Gastrocnemius medialis (tissue), 4 donors: ENCODE results near the gene TCF7L2.

Experiments
- POLR2A ChIP-seq, 2 donors: fragments of 450-650 bp; IDR thresholded peaks; one replicate each; pipeline ENCODE4 v1.6.1; 2017; ENCODE audit warnings: antibody characterized with exemption in 2 of 2, mild to moderate bottlenecking in 2 of 2, moderate library complexity in 2 of 2
- TF ChIP-seq, protein P1 (sequence below), 5 experiments: fragments of 450-650 bp in 3 of 5; fragments of 200-600 bp in 2 of 5; sonication (generic) in 2 of 5; IDR thresholded peaks in 4 of 5; conservative IDR thresholded peaks in 1 of 5; 1 replicate in 4 of 5; 2 replicates in 1 of 5; pipeline ENCODE4 v1.5.1; 2016 to 2019; ENCODE audit warnings: antibody characterized with exemption in 5 of 5, mild to moderate bottlenecking in 3 of 5, moderate library complexity in 3 of 5

DNA sequence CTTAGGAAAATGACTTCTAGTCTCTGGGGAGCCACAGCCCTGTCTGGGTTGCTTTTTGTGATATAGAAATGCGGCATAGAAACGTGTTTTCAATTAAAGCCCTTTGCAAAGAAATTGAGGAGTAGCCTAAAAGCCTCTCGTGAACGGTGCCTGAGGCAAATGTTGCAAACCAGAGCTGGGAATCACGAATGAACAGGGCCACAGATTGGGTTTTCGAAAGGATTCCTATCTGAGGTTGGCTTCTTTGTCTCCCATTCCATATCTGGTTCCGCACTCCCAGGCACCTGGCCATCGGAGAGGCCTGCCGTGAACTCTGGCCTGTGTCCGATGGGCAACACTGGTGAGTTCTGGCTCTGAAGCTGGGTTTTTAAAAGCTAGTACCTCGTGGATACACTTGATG lies 221.6 kb downstream of the TCF7L2 start:
- TF ChIP-seq POLR2A (IDR thresholded peaks at IDR 0.05) = no peak
- TF ChIP-seq, protein P1, sequence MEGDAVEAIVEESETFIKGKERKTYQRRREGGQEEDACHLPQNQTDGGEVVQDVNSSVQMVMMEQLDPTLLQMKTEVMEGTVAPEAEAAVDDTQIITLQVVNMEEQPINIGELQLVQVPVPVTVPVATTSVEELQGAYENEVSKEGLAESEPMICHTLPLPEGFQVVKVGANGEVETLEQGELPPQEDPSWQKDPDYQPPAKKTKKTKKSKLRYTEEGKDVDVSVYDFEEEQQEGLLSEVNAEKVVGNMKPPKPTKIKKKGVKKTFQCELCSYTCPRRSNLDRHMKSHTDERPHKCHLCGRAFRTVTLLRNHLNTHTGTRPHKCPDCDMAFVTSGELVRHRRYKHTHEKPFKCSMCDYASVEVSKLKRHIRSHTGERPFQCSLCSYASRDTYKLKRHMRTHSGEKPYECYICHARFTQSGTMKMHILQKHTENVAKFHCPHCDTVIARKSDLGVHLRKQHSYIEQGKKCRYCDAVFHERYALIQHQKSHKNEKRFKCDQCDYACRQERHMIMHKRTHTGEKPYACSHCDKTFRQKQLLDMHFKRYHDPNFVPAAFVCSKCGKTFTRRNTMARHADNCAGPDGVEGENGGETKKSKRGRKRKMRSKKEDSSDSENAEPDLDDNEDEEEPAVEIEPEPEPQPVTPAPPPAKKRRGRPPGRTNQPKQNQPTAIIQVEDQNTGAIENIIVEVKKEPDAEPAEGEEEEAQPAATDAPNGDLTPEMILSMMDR (IDR thresholded peaks at IDR 0.05 in 4 of 5, conservative IDR thresholded peaks at IDR 0.05 in 1 of 5) = no peak
